ENCODE data around the gene ZNF724.
"Not testable (repeated sequence)": the region's sequence is repeated elsewhere in the genome, so short reads cannot be mapped to it uniquely, and the experiment has no call there.

The ZNF724 gene

GRCh38 chr19:23262920-23263319 is 12.7 kb upstream of the ZNF724 start:
- no peaks in the 10 kb centered on the region for H3K9me3 ChIP-seq (ENCODE audit: control insufficient read depth, insufficient read depth, low read length)
- no peaks in the 10 kb centered on the region for H3K4me1 ChIP-seq (ENCODE audit: insufficient read depth, low read length)
- peaks cover 27% of the 10 kb centered on the region for H3K36me3 ChIP-seq (ENCODE audit: insufficient read depth, low read length)
- H3K9ac ChIP-seq (ENCODE audit: low read depth, low read length), result no peak overlapping the region

DNA sequence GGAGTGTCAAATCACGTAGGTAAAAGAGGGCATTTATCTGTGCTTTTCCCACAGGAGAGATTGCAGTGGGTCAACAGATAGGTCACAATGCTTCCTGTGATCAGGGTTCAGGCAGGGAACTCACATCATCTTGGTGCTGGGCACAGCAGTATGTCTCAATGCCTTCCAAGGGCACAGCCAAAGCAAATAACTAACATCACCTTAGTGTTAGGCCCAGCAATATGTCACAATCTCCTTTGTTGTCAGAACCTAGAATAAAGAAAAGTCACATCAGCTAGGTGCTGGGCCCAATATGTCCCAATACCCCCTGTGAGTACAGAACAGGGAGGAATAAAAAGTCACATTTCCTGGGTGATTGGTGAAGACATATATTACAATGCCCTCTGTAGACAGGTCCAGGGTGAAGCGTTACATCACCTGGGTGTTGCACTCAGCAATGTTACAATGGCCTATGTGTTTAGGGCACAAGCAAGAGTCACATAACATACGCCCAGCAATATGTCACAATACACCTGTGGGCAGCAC is 11.4 kb upstream of the ZNF724 start:
- no peaks in the 10 kb centered on the region for H3K9me3 ChIP-seq (ENCODE audit: control insufficient read depth, insufficient read depth, low read length)
- H3K9ac ChIP-seq (ENCODE audit: low read depth, low read length), result no peak overlapping the region
- no peaks in the 10 kb centered on the region for H3K4me1 ChIP-seq (ENCODE audit: insufficient read depth, low read length)
- peaks cover 23% of the 10 kb centered on the region for H3K36me3 ChIP-seq (ENCODE audit: insufficient read depth, low read length)

- no peak overlapping the region for H3K9ac ChIP-seq (ENCODE audit: low read depth, low read length)
- H3K9me3 ChIP-seq (ENCODE audit: control insufficient read depth, insufficient read depth, low read length), result no peaks in the 10 kb centered on the region
- peaks cover 23% of the 10 kb centered on the region for H3K36me3 ChIP-seq (ENCODE audit: insufficient read depth, low read length)
- no peaks in the 10 kb centered on the region for H3K4me1 ChIP-seq (ENCODE audit: insufficient read depth, low read length)
Measured at GRCh38 chr19:23260956-23261355, 10.8 kb upstream of the ZNF724 start.

GRCh38 chr19:23259961-23260360 is 9.8 kb upstream of the ZNF724 start:
- Histone ChIP-seq H3K36me3 (ENCODE audit: insufficient read depth, low read length) (peaks cover 23% of the 10 kb centered on the region), H3K9me3 (ENCODE audit: control insufficient read depth, insufficient read depth, low read length) (no peaks in the 10 kb centered on the region), H3K4me1 (ENCODE audit: insufficient read depth, low read length) (no peaks in the 10 kb centered on the region), H3K9ac (ENCODE audit: low read depth, low read length) (no peak overlapping the region)

GRCh38 chr19:23255700-23256099 is 5.5 kb upstream of the ZNF724 start:
- no peaks in the 10 kb centered on the region for H3K9me3 ChIP-seq (ENCODE audit: control insufficient read depth, insufficient read depth, low read length)
- H3K4me1 ChIP-seq (ENCODE audit: insufficient read depth, low read length), result no peaks in the 10 kb centered on the region
- H3K9ac ChIP-seq (ENCODE audit: low read depth, low read length), result no peak overlapping the region
- peaks cover 10% of the 10 kb centered on the region for H3K36me3 ChIP-seq (ENCODE audit: insufficient read depth, low read length)

DNA sequence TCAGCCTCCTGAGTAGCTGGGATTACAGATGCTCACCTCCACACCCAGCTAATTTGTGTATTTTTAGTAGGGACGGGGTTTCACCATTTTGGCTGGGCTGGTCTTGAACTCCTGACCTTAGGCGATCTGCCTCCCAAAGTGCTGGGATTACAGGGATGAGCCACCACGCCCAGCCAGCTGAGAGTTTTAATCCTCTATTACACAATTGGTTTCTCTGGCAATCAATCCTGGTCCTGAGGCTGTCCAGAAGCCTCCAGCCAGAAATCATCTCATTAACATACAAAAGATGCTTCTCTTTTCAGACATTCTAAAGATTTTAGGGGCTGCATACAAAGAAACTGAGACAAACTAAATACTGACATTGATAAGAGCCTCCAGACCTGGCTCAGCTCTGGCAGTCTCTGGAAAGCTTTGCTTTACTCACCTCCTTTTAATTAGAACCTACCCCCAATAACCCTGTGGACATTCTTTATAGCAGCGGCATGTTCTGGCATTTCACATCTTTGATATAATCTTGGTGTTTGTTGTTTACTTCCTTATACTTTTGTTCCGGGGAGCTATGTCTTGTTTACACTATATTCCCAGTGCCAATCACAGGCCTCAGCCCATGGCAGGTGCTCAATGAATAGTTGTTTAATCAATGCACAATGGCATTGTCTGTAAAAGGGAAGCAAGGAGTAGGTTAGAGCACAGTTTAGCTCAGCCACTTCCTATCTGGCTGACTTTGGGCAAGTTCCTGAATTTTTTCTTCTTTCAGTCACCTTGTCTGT is 4.1 kb upstream of the ZNF724 start:
- H3K9me3 ChIP-seq (ENCODE audit: control insufficient read depth, insufficient read depth, low read length), result no peaks in the 10 kb centered on the region
- H3K9ac ChIP-seq (ENCODE audit: low read depth, low read length), result no peak overlapping the region
- peaks cover 8% of the 10 kb centered on the region; the same call in 1 of the 2 replicates for H3K36me3 ChIP-seq (ENCODE audit: insufficient read depth, low read length)
- H3K4me1 ChIP-seq (ENCODE audit: insufficient read depth, low read length), result no peaks in the 10 kb centered on the region

GRCh38 chr19:23253256-23253655 is 3.1 kb upstream of the ZNF724 start:
- H3K36me3 ChIP-seq (ENCODE audit: insufficient read depth, low read length); H3K4me1 ChIP-seq (ENCODE audit: insufficient read depth, low read length); H3K9ac ChIP-seq (ENCODE audit: low read depth, low read length); H3K9me3 ChIP-seq (ENCODE audit: control insufficient read depth, insufficient read depth, low read length): not testable (repeated sequence)

GRCh38 chr19:23241419-23241818 is 8.8 kb downstream of the ZNF724 start:
- Histone ChIP-seq H3K4me1 (ENCODE audit: insufficient read depth, low read length) (no peaks in the 10 kb centered on the region), H3K9ac (ENCODE audit: low read depth, low read length) (no peak overlapping the region), H3K36me3 (ENCODE audit: insufficient read depth, low read length) (peaks cover 28% of the 10 kb centered on the region), H3K9me3 (ENCODE audit: control insufficient read depth, insufficient read depth, low read length) (peaks cover 18% of the 10 kb centered on the region)

DNA sequence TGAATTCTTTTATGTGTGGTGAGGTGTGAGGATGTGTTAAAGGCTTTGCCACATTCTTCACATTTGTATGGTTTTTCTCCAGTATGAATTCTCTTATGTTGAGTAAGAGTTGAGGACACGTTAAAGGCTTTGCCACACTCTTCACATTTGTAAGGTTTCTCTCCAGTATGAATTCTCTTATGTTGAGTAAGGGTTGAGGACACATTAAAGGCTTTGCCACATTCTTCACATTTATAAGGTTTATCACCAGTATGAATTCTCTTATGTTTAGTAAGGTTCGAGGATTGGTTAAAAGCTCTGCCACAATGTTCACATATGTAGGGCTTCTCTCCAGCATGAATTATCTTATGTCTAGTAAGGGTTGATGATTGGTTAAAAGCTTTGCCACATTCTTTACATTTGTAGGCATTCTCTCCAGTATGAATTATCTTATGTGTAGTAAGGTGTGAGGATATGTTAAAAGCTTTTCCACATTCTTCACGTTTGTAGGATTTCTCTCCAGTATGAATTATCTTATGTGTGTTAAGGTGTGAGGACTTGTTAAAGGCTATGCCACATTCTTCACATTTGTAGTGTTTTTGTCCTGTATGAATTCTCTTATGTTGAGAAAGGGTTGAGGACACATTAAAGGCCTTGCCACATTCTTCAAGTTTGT is 27.1 kb downstream of the ZNF724 start:
- Histone ChIP-seq H3K36me3 (ENCODE audit: insufficient read depth, low read length) (peaks cover 33% of the 10 kb centered on the region), H3K9me3 (ENCODE audit: control insufficient read depth, insufficient read depth, low read length) (peaks cover 48% of the 10 kb centered on the region), H3K9ac (ENCODE audit: low read depth, low read length) (no peak overlapping the region), H3K4me1 (ENCODE audit: insufficient read depth, low read length) (no peaks in the 10 kb centered on the region)

DNA sequence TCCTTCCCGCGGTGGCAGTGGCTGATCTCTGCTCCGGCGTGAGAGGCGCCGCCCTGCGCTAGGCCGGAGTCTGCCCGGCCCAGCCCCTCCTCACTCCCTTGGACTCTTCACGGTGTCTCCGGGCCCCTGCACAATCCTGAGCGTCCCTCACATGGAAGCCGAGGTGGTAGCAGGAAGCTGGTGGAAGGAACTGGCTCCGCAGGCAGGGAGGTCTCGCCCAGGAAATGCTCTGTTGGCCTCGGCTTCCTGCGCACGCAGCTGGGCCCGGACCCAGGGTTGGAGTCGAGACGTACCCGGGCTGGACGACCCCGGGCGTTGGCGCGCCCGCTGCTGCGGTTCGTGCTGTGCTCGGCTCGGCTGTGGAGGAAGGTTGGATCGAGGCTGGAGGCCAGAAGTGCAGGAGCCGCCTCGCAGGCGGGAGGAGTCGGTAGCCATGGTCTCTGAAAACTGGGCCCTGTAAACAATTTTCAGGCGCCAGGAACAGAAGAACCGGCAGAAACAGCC is 46.3 kb downstream of the ZNF724 start:
- no peak overlapping the region for H3K9ac ChIP-seq (ENCODE audit: low read depth, low read length)
- no peaks in the 10 kb centered on the region for H3K36me3 ChIP-seq (ENCODE audit: insufficient read depth, low read length)
- H3K4me1 ChIP-seq (ENCODE audit: insufficient read depth, low read length), result no peaks in the 10 kb centered on the region
- no peaks in the 10 kb centered on the region for H3K9me3 ChIP-seq (ENCODE audit: control insufficient read depth, insufficient read depth, low read length)

GRCh38 chr19:23190341-23190740 is 59.9 kb downstream of the ZNF724 start:
- Histone ChIP-seq H3K9ac (ENCODE audit: low read depth, low read length) (no peak overlapping the region), H3K36me3 (ENCODE audit: insufficient read depth, low read length) (no peaks in the 10 kb centered on the region), H3K4me1 (ENCODE audit: insufficient read depth, low read length) (no peaks in the 10 kb centered on the region), H3K9me3 (ENCODE audit: control insufficient read depth, insufficient read depth, low read length) (no peaks in the 10 kb centered on the region)

DNA sequence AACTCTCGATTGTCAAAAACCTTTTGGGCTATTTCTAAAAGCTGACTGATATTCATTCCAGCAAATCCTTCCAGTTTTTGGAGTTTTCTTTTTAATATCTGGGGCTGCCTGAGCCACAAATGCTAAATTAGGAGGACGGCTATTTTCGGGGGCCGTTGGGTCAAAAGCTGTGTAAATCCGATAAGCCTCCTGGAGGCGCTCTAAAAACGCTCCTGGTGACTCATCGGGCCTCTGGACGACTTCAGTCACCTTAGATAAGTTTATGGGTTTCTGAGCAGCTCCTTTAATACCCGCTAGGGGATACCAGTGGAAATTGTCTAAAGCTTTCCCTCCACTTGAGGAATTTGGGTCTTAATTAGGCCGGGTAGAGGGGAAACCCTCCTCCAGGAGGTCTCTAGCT is 66.9 kb downstream of the ZNF724 start:
- Histone ChIP-seq H3K9me3 (ENCODE audit: control insufficient read depth, insufficient read depth, low read length) (no peaks in the 10 kb centered on the region), H3K4me1 (ENCODE audit: insufficient read depth, low read length) (no peaks in the 10 kb centered on the region), H3K36me3 (ENCODE audit: insufficient read depth, low read length) (no peaks in the 10 kb centered on the region), H3K9ac (ENCODE audit: low read depth, low read length) (no peak overlapping the region)
